ENCODE measurements around the gene ECEL1. TPM values are rescaled to one million over a fixed set of nuclear protein-coding genes. Genes with fewer than 3 reads are reported as not detected.

The ECEL1 gene
- total and polyA plus RNA-seq, 2 of the 4 experiments (the other 2 are of a cell fraction) = not detected

- dilution Hi-C loops (cut with HindIII; ENCODE audit: low sequenced_read_pairs, unreplicated experiment) = no loop called here
- no peak overlapping the region for H3K23ac ChIP-seq (ENCODE audit: low read depth, low read length)
- H4K20me1 ChIP-seq (ENCODE audit: insufficient read depth, low read length) = no peaks in the 10 kb centered on the region; the same call in 1 of the 2 replicates
- H2AK9ac ChIP-seq (replicated peaks; ENCODE audit: low read depth, low read length, poor library complexity) = no peak overlapping the region
- no peak overlapping the region for H3K56ac ChIP-seq (ENCODE audit: extremely low read depth, insufficient read depth, low read length)
- H3K9me1 ChIP-seq (ENCODE audit: insufficient read depth, low read length) = no peaks in the 10 kb centered on the region
- WGBS, 2 experiments (ENCODE audit: extremely low coverage in 2 of 2, insufficient read length in 1 of 2) = 93% methylated on average over 14 of the region's 19 CpGs; no CpG with 5 or more reads in 1 of the 2 experiments
- H3K4ac ChIP-seq (ENCODE audit: low read depth, low read length) = no peak overlapping the region
- no peak overlapping the region for H2AFZ ChIP-seq (replicated peaks; ENCODE audit: low read length, poor library complexity)
- H2AK5ac ChIP-seq (ENCODE audit: low read depth, low read length) = no peak overlapping the region
- in situ Hi-C loops (cut with MboI; ENCODE audit: low sequenced_read_pairs) = no loop called here
- DNase-seq (no peak), ATAC-seq (ENCODE audit: low read depth) (no peak)
- POLR2A ChIA-PET (ENCODE audit: unreplicated experiment) = no interaction called here
- H4K5ac ChIP-seq (ENCODE audit: low read depth, low read length) = no peak overlapping the region
- H3K14ac ChIP-seq (replicated peaks; ENCODE audit: low read depth, low read length) = no peak overlapping the region
- no peak overlapping the region for H2BK20ac ChIP-seq (ENCODE audit: low read depth, low read length)
- peaks cover 60% of the 10 kb centered on the region for H3K27me3 ChIP-seq (ENCODE audit: control insufficient read depth, insufficient read depth, low read length)
- no peak overlapping the region for H2BK15ac ChIP-seq (ENCODE audit: low read depth, low read length)
- H3K9ac ChIP-seq (ENCODE audit: low read depth, low read length) = no peak overlapping the region
- no peak overlapping the region for H3K27ac ChIP-seq (ENCODE audit: insufficient read depth, low read length)
- CTCF ChIA-PET = no interaction called here
- no peak overlapping the region for H4K8ac ChIP-seq (ENCODE audit: low read depth in 2 of 2, low read length in 2 of 2)
- H4K91ac ChIP-seq (ENCODE audit: insufficient read depth, low read depth, low read length) = no peak overlapping the region
- no peaks in the 10 kb centered on the region for H3K9me3 ChIP-seq (ENCODE audit: control insufficient read depth, insufficient read depth, low read length)
- H2BK5ac ChIP-seq (ENCODE audit: low read depth, low read length, poor library complexity, severe bottlenecking) = no peak overlapping the region
- no peak overlapping the region for H3K4me2 ChIP-seq (ENCODE audit: low read depth, low read length)
- no peaks in the 10 kb centered on the region for H3K79me1 ChIP-seq (ENCODE audit: low read depth in 1 of 2, low read length in 2 of 2)
- no peak for TF ChIP-seq CTCF (conservative IDR thresholded peaks at IDR 0.05; ENCODE audit: low read depth, low read length)
- TF ChIP-seq BHLHE40 (IDR thresholded peaks at IDR 0.05; ENCODE audit: low read depth, low read length) = no peak
- no peak for TF ChIP-seq MXI1 (IDR thresholded peaks at IDR 0.05; ENCODE audit: borderline replicate concordance, low read depth, low read length)
- BruUV-seq (replicated peaks) = no TSS peak
- no peaks in the 10 kb centered on the region for H3K36me3 ChIP-seq (ENCODE audit: control insufficient read depth, insufficient read depth, low read length)
- intact Hi-C loops (cut with micrococcal nuclease) = no loop called here
- no peak overlapping the region for H3K4me3 ChIP-seq (ENCODE audit: insufficient read depth, low read depth, low read length)
- H3K18ac ChIP-seq (ENCODE audit: low read depth, low read length) = no peak overlapping the region
- no peak overlapping the region for H2BK120ac ChIP-seq (ENCODE audit: low read depth, low read length)
- no peaks in the 10 kb centered on the region; the same call in 1 of the 2 replicates for H3K4me1 ChIP-seq (ENCODE audit: control insufficient read depth, insufficient read depth, low read length)
Measured at GRCh38 chr2:232483923-232484627, 3.6 kb downstream of the ECEL1 start.
